ENCODE measurements around the gene ATXN1L.
"Not testable (repeated sequence)": the region's sequence is repeated elsewhere in the genome, so short reads cannot be mapped to it uniquely, and the experiment has no call there.

Gene ATXN1L

GRCh38 chr16:71894921-71895678 is 49.3 kb downstream of the ATXN1L start, which contains the start of gene IST1:
TSS of gene IST1 (plus strand) at chr16:71895531. CDS start at chr16:71915641, 20,110 bp downstream.
- peak; percentile 99 for DNase-seq (ENCODE audit: low spot score)

GRCh38 chr16:71895679-71896365 is 50.0 kb downstream of the ATXN1L start:
- peak; percentile 48 for DNase-seq (ENCODE audit: low spot score)

GRCh38 chr16:71896764-71897368 is 51.1 kb downstream of the ATXN1L start:
- no peak for DNase-seq (ENCODE audit: low spot score)

- DNase-seq (ENCODE audit: low spot score) = no peak
Observed at GRCh38 chr16:71899171-71899570, 53.4 kb downstream of the ATXN1L start.

GRCh38 chr16:71902656-71903365 is 57.0 kb downstream of the ATXN1L start:
- DNase-seq (ENCODE audit: low spot score) = no peak

GRCh38 chr16:71903608-71904007 is 57.8 kb downstream of the ATXN1L start:
- DNase-seq (ENCODE audit: low spot score) = no peak

GRCh38 chr16:71904239-71904638 is 58.5 kb downstream of the ATXN1L start:
- DNase-seq (ENCODE audit: low spot score) = no peak

- DNase-seq (ENCODE audit: low spot score) = not testable (repeated sequence)
Observed at GRCh38 chr16:71905765-71906164, 60.0 kb downstream of the ATXN1L start.
